Measurements from ENCODE around the gene LTBP2. TPM values are rescaled to one million over a fixed set of nuclear protein-coding genes. Genes with fewer than 3 reads are reported as not detected.
A peak's percentile ranks its signal among the peaks of the same experiment; 100 is the strongest.

The LTBP2 gene
- total and polyA plus RNA-seq, 2 of the 13 experiments (the other 11 are each of a cell fraction or from before 2014, with no cell fraction given): 0.20 to 0.41 TPM

- Histone ChIP-seq H3K27me3 (ENCODE audit: control insufficient read depth in 1 of 2, insufficient read depth in 2 of 2, low read length in 2 of 2) (no peaks in the 10 kb centered on the region), H3K4me1 (ENCODE audit: insufficient read depth, low read length) (peaks cover 72% of the 10 kb centered on the region), H3K9me3 (ENCODE audit: low read length) (no peaks in the 10 kb centered on the region), H3K79me2 (ENCODE audit: insufficient read depth, low read length) (no peaks in the 10 kb centered on the region), H3K27ac (ENCODE audit: extremely low read length, insufficient read depth, low read length) (no peak overlapping the region), H2AFZ (ENCODE audit: low read length) (peak overlapping the region; percentile 76), H4K20me1 (ENCODE audit: insufficient read depth, low read length) (no peaks in the 10 kb centered on the region), H3K36me3 (replicated peaks in 1 of 2; ENCODE audit: control insufficient read depth in 1 of 2, insufficient read depth in 2 of 2, low read length in 2 of 2) (no peaks in the 10 kb centered on the region), H3K4me2 (ENCODE audit: low read depth, low read length) (peak overlapping the region; percentile 77), H3K4me3 (replicated peaks in 1 of 3; ENCODE audit: insufficient read depth in 1 of 3, low read depth in 2 of 3, low read length in 3 of 3) (peak overlapping the region in 1 of 3 experiments; percentile 66; a peak in 2 of 6 replicates), H3K9ac (ENCODE audit: insufficient read depth, low read depth, low read length) (0 out of 2 replicates have a peak overlapping the region, but pooled peaks have one; percentile 29)
- intact Hi-C loops (cut with micrococcal nuclease; ENCODE audit: unreplicated experiment): no loop called here
- ATAC-seq (peak; percentile 48), DNase-seq (ENCODE audit: low spot score) (no peak), FAIRE-seq (no peak)
- no TSS peak for BruUV-seq (replicated peaks)
- 8% methylated on average over 13 of the region's 15 CpGs for WGBS (ENCODE audit: low lambda C conversion rate)
- POLR2A ChIA-PET: interaction anchor here (1.8 kb wide), 1 partner anchor 12 kb away, joined by 11 read pairs; no protein-coding TSS in a partner anchor
- CTCF ChIA-PET (ENCODE audit: low intra/inter-chr PET ratio, low total read pairs): no interaction called here
- in situ Hi-C loops (cut with HindIII; ENCODE audit: extremely low pct_ligation_motif_present, low pct_unique_long_range_greater_than_20kb): no loop called here
- TF ChIP-seq SALL2 (CRISPR knock-in tag; IDR thresholded peaks at IDR 0.05): no peak
- TF ChIP-seq ZBTB38 (CRISPR knock-in tag; IDR thresholded peaks at IDR 0.05): no peak
- no peak for TF ChIP-seq NFATC3 (CRISPR knock-in tag; IDR thresholded peaks at IDR 0.05)
- no peak for TF ChIP-seq MTA3 (CRISPR knock-in tag; IDR thresholded peaks at IDR 0.05)
- no peak for TF ChIP-seq HMGXB3 (CRISPR knock-in tag; IDR thresholded peaks at IDR 0.05; ENCODE audit: borderline replicate concordance)
- no peak for TF ChIP-seq ZNF577 (CRISPR knock-in tag; IDR thresholded peaks at IDR 0.05; ENCODE audit: borderline replicate concordance, low read depth)
- no peak for TF ChIP-seq KLF15 (CRISPR knock-in tag; IDR thresholded peaks at IDR 0.05; ENCODE audit: borderline replicate concordance)
- TF ChIP-seq ZBED4 (CRISPR knock-in tag; IDR thresholded peaks at IDR 0.05; ENCODE audit: borderline replicate concordance): no peak
- TF ChIP-seq ZNF44 (CRISPR knock-in tag; IDR thresholded peaks at IDR 0.05): no peak
- TF ChIP-seq MTA1 (CRISPR knock-in tag; IDR thresholded peaks at IDR 0.05; ENCODE audit: borderline replicate concordance): no peak
- no peak for TF ChIP-seq ZNF256 (CRISPR knock-in tag; conservative IDR thresholded peaks at IDR 0.05)
- 0 out of 2 replicates have a peak, but pooled peaks have one; percentile 16 for TF ChIP-seq MAX (IDR thresholded peaks at IDR 0.05)
- 0 out of 2 replicates have a peak, but pooled peaks have one; percentile 31 for TF ChIP-seq HES4 (CRISPR knock-in tag; IDR thresholded peaks at IDR 0.05; ENCODE audit: borderline replicate concordance)
- no peak for TF ChIP-seq ZNF230 (CRISPR knock-in tag; IDR thresholded peaks at IDR 0.05)
Observed at GRCh38 chr14:74630881-74631690, 19.0 kb upstream of the LTBP2 start.

All from HepG2 (cell line).